Measurements from ENCODE around the gene TMEM39B.

DNA sequence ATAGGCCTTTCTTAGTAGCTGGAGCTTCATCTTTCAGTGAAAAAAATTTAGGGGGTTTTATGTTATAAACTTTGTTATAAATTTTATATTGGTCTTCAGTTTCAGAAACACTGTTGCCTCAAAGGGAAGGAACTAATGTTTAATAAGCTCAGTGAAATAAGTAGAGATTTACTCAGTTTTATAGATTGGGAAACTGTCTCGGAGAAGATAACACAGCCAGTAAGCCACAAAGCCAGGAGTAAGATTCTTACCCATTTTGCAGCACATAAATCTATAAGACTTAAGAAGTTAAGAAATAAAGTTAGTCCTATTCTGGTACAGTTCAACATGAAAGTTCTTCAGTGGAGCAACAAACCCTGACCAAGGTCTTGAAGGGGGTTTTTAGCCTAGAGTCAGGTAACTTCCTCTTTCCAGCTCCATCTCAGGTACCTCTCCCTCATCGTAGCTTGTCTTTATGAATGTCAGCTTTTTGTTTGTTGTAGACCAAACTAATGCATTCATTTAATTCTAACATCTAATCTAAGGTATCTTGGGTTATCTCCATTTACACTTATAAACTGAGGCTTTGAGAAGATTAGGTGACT lies 38.4 kb downstream of the TMEM39B start:
- TF ChIP-seq, protein P1, sequence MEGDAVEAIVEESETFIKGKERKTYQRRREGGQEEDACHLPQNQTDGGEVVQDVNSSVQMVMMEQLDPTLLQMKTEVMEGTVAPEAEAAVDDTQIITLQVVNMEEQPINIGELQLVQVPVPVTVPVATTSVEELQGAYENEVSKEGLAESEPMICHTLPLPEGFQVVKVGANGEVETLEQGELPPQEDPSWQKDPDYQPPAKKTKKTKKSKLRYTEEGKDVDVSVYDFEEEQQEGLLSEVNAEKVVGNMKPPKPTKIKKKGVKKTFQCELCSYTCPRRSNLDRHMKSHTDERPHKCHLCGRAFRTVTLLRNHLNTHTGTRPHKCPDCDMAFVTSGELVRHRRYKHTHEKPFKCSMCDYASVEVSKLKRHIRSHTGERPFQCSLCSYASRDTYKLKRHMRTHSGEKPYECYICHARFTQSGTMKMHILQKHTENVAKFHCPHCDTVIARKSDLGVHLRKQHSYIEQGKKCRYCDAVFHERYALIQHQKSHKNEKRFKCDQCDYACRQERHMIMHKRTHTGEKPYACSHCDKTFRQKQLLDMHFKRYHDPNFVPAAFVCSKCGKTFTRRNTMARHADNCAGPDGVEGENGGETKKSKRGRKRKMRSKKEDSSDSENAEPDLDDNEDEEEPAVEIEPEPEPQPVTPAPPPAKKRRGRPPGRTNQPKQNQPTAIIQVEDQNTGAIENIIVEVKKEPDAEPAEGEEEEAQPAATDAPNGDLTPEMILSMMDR (IDR thresholded peaks at IDR 0.05; ENCODE audit: low read length), result no peak
- TF ChIP-seq EZH2 (optimal IDR thresholded peaks at IDR 0.05; ENCODE audit: low read depth, low read length), result no peak

Measured in MM.1S (cell line).